ENCODE data around the gene WWOX. TPM values are rescaled to one million over a fixed set of nuclear protein-coding genes. Genes with fewer than 3 reads are reported as not detected.
A peak's percentile ranks its signal among the peaks of the same experiment; 100 is the strongest.

Gene WWOX
- total and polyA plus RNA-seq, 2 of the 13 experiments (the other 11 are each of a cell fraction or from before 2014, with no cell fraction given) = 9.1 to 37.4 TPM

GRCh38 chr16:78485188-78485916 is 385.9 kb downstream of the WWOX start:
- FAIRE-seq (peak; percentile 93), DNase-seq (ENCODE audit: low spot score) (peak; percentile 98), ATAC-seq (peak; percentile 86)
- H3K79me2 ChIP-seq (ENCODE audit: insufficient read depth, low read length) = no peaks in the 10 kb centered on the region
- POLR2A ChIA-PET = interaction anchor here (0.6 to 7.7 kb wide), 11 partner anchors 15 to 1667 kb away, joined by 3 to 88 read pairs (median 4); no protein-coding TSS in a partner anchor
- in situ Hi-C loops (cut with HindIII; ENCODE audit: extremely low pct_ligation_motif_present, low pct_unique_long_range_greater_than_20kb) = loop anchor here (10.0 kb wide), 1 partner anchor 361 kb away; no protein-coding TSS in a partner anchor
- H4K20me1 ChIP-seq (ENCODE audit: insufficient read depth, low read length) = no peaks in the 10 kb centered on the region
- WGBS (ENCODE audit: low lambda C conversion rate) = 2% methylated on average over 15 of the region's 15 CpGs
- peaks cover 93% of the 10 kb centered on the region for H3K4me1 ChIP-seq (ENCODE audit: insufficient read depth, low read length)
- peak overlapping the region; percentile 83 for H3K4me2 ChIP-seq (ENCODE audit: low read depth, low read length)
- TSS peak; percentile 90 for BruUV-seq (replicated peaks)
- intact Hi-C loops (cut with micrococcal nuclease; ENCODE audit: unreplicated experiment) = loop anchor here (1.0 to 5.0 kb wide), 4 partner anchors 20 to 353 kb away; no protein-coding TSS in a partner anchor
- H3K9me3 ChIP-seq (ENCODE audit: low read length) = no peaks in the 10 kb centered on the region
- no peaks in the 10 kb centered on the region for H3K36me3 ChIP-seq (replicated peaks in 1 of 2; ENCODE audit: control insufficient read depth in 1 of 2, insufficient read depth in 2 of 2, low read length in 2 of 2)
- H3K4me3 ChIP-seq (replicated peaks in 1 of 3; ENCODE audit: insufficient read depth in 1 of 3, low read depth in 2 of 3, low read length in 3 of 3) = peak overlapping the region; percentile 14 to 58 (median 19); a peak in 4 of 6 replicates
- peak overlapping the region; percentile 68 for H2AFZ ChIP-seq (ENCODE audit: low read length)
- peak overlapping the region; percentile 76 for H3K9ac ChIP-seq (ENCODE audit: insufficient read depth, low read depth, low read length)
- H3K27ac ChIP-seq (ENCODE audit: extremely low read length, insufficient read depth, low read length) = peak overlapping the region; percentile 90
- CTCF ChIA-PET (ENCODE audit: low intra/inter-chr PET ratio, low total read pairs) = no interaction called here
- H3K27me3 ChIP-seq (ENCODE audit: control insufficient read depth in 1 of 2, insufficient read depth in 2 of 2, low read length in 2 of 2) = no peaks in the 10 kb centered on the region
- TF ChIP-seq ZNF512 (CRISPR knock-in tag; IDR thresholded peaks at IDR 0.05) = peak; percentile 77; the same call in 1 of the 2 replicates
- TF ChIP-seq MAZ (IDR thresholded peaks at IDR 0.05; ENCODE audit: borderline replicate concordance, low read depth, low read length) = no peak
- peak; percentile 59; the same call in 1 of the 2 replicates for TF ChIP-seq MAZ (CRISPR knock-in tag; IDR thresholded peaks at IDR 0.05; ENCODE audit: low read depth)
- TF ChIP-seq ZNF263 (CRISPR knock-in tag; IDR thresholded peaks at IDR 0.05) = peak; percentile 68
- 0 out of 2 replicates have a peak, but pooled peaks have one; percentile 27 for TF ChIP-seq YEATS2 (CRISPR knock-in tag; IDR thresholded peaks at IDR 0.05; ENCODE audit: borderline replicate concordance)
- peak; percentile 94 for TF ChIP-seq ZNF792 (CRISPR knock-in tag; IDR thresholded peaks at IDR 0.05)
- no peak for TF ChIP-seq ZBTB21 (CRISPR knock-in tag; IDR thresholded peaks at IDR 0.05)
- TF ChIP-seq ZBTB3 (CRISPR knock-in tag; IDR thresholded peaks at IDR 0.05; ENCODE audit: borderline replicate concordance, low read depth) = no peak
- peak; percentile 85; the same call in 1 of the 2 replicates for TF ChIP-seq NCOA1 (CRISPR knock-in tag; IDR thresholded peaks at IDR 0.05)
- TF ChIP-seq MLXIP (CRISPR knock-in tag; IDR thresholded peaks at IDR 0.05; ENCODE audit: borderline replicate concordance) = peak; percentile 83
- TF ChIP-seq CTCF (CRISPR knock-in tag; IDR thresholded peaks at IDR 0.05) = 0 out of 2 replicates have a peak, but pooled peaks have one; percentile 29
- no peak for TF ChIP-seq SSRP1 (CRISPR knock-in tag; IDR thresholded peaks at IDR 0.05)
- no peak for TF ChIP-seq MXI1 (IDR thresholded peaks at IDR 0.05; ENCODE audit: borderline replicate concordance, low read depth, low read length)
- no peak for TF ChIP-seq ISX (CRISPR knock-in tag; conservative IDR thresholded peaks at IDR 0.05)
- TF ChIP-seq NFIB (CRISPR knock-in tag; IDR thresholded peaks at IDR 0.05; ENCODE audit: borderline replicate concordance) = 0 out of 2 replicates have a peak, but pooled peaks have one; percentile 62
- peak; percentile 83 for TF ChIP-seq ZNF746 (CRISPR knock-in tag; IDR thresholded peaks at IDR 0.05)
- peak; percentile 94 for TF ChIP-seq POGZ (CRISPR knock-in tag; IDR thresholded peaks at IDR 0.05)
- TF ChIP-seq PHB2 (IDR thresholded peaks at IDR 0.05; ENCODE audit: partially characterized antibody) = no peak
- no peak for TF ChIP-seq SATB2 (CRISPR knock-in tag; IDR thresholded peaks at IDR 0.05)
